PC-9 (cell line): ENCODE results near the gene KRT77. TPM values are rescaled to one million over a fixed set of nuclear protein-coding genes. Genes with fewer than 3 reads are reported as not detected.

ENCODE experiments used
- BruUV-seq: library from RNA; stranded (reverse); fragments of 400-500 nt; replicated peaks from 2 replicates; lab custom pipeline; 2021; lab: Mats Ljungman, UMichigan
- CTCF ChIA-PET: fragments of 300-600 bp; sonication (Branson Sonifier 250); formaldehyde crosslinking; loops from one replicate; lab custom pipeline; 2022; ENCODE audit warnings: antibody characterized with exemption; lab: Charles Lee
- POLR2A ChIA-PET: fragments of 300-600 bp; sonication (Branson Sonifier 250); formaldehyde crosslinking; loops from one replicate; lab custom pipeline; 2022; ENCODE audit warnings: antibody characterized with exemption; ENCODE audit not compliant: unreplicated experiment; lab: Charles Lee
- DNase-seq, 2 experiments: peaks; one replicate each; pipeline versions ENCODE4 v3.0.0 to v3.0.0-alpha.2; 2015 to 2022; ENCODE audit warnings: mixed read lengths in 1 of 2
- H2AFZ ChIP-seq: fragments of 200-600 bp; sonication (generic); 2 replicates; pipeline ENCODE4 v1.8.1; 2017; ENCODE audit warnings: antibody characterized with exemption
- H3F3A ChIP-seq: fragments of 200-600 bp; sonication (generic); 2 replicates; pipeline ENCODE4 v1.8.1; 2017; ENCODE audit warnings: antibody characterized with exemption, mild to moderate bottlenecking, low read depth; ENCODE audit not compliant: insufficient read depth
- H3K27ac ChIP-seq: fragments of 200-600 bp; sonication (generic); 2 replicates; pipeline ENCODE4 v1.6.1; 2016; ENCODE audit warnings: mixed run types
- H3K27me3 ChIP-seq: fragments of 200-600 bp; sonication (generic); 2 replicates; pipeline ENCODE4 v1.6.1; 2016; ENCODE audit warnings: low read depth, mixed run types; ENCODE audit not compliant: insufficient read depth
- H3K36me3 ChIP-seq: fragments of 200-600 bp; sonication (generic); 2 replicates; pipeline ENCODE4 v1.6.1; 2016; ENCODE audit warnings: low read depth, mixed run types
- H3K4me1 ChIP-seq: fragments of 200-600 bp; sonication (generic); replicated peaks from 2 replicates; pipeline ENCODE4 v1.6.1; 2016; ENCODE audit warnings: mixed run types; ENCODE audit not compliant: insufficient read depth
- H3K4me2 ChIP-seq: fragments of 200-600 bp; sonication (generic); 2 replicates; pipeline ENCODE4 v1.6.1; 2017; ENCODE audit warnings: mixed run types
- H3K4me3 ChIP-seq: fragments of 200-600 bp; sonication (generic); 2 replicates; pipeline ENCODE4 v1.6.1; 2016; ENCODE audit warnings: mixed run types
- H3K79me2 ChIP-seq: fragments of 200-600 bp; sonication (generic); 2 replicates; pipeline ENCODE4 v1.6.1; 2017; ENCODE audit warnings: low read depth, mixed run types
- H3K9me2 ChIP-seq: fragments of 200-600 bp; sonication (generic); 2 replicates; pipeline ENCODE4 v1.8.1; 2017; ENCODE audit warnings: mild to moderate bottlenecking; ENCODE audit not compliant: insufficient read depth
- H3K9me3 ChIP-seq: fragments of 200-600 bp; sonication (generic); 2 replicates; pipeline ENCODE4 v1.8.1; 2016; ENCODE audit warnings: low read depth; ENCODE audit not compliant: insufficient read depth
- H4K20me1 ChIP-seq: fragments of 200-600 bp; sonication (generic); 2 replicates; pipeline ENCODE4 v1.8.1; 2017; ENCODE audit not compliant: insufficient read depth
- EZH2 ChIP-seq: fragments of 200-600 bp; sonication (generic); IDR thresholded peaks from 2 replicates; pipeline ENCODE4 v1.8.0; 2017; ENCODE audit warnings: antibody characterized with exemption, low read depth
- intact Hi-C: fragments of 100-400 bp; cut with micrococcal nuclease; formaldehyde crosslinking; loops from one replicate; pipeline ENCODE4 v1.10.0; 2022; ENCODE audit not compliant: unreplicated experiment
- total RNA-seq: library from RNA; stranded (reverse); gene quantifications from 2 replicates; pipeline ENCODE4 v1.2.3, GENCODE V29; 2021
- TF ChIP-seq, protein P1 (sequence below): fragments of 200-600 bp; sonication (generic); conservative IDR thresholded peaks from 2 replicates; pipeline ENCODE4 v1.6.1; 2017; ENCODE audit warnings: mixed run types, antibody characterized with exemption, mild to moderate bottlenecking, moderate library complexity

The KRT77 gene
- total RNA-seq, 1 experiment from 2014 or later = not detected

DNA sequence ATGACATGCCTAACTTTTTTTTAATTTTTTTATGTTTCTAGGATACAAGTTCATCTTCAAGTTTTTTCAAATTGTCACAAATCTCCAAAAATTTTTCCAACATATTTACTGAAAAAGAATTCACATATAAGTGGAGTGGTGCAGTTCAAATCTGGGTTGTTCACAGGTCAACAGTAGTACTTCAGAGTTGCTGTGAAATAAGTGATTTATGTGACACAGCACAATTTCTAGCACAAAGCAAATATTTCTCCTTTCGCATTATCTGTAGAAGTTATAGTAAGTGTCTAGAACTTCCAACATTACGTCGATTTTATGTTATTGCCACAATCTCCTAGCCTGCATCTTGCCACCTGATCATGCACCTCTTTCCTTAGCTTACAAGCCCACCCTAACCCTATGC lies 41.7 kb downstream of the KRT77 start:
- Histone ChIP-seq H3K36me3 (no peaks in the 10 kb centered on the region), H3K4me3 (no peak overlapping the region), H3K79me2 (no peaks in the 10 kb centered on the region), H3K9me3 (no peaks in the 10 kb centered on the region), H3K27me3 (no peaks in the 10 kb centered on the region), H3F3A (no peaks in the 10 kb centered on the region), H3K27ac (no peak overlapping the region), H4K20me1 (no peaks in the 10 kb centered on the region), H3K4me2 (no peak overlapping the region), H2AFZ (no peak overlapping the region), H3K9me2 (no peaks in the 10 kb centered on the region), H3K4me1 (no peaks in the 10 kb centered on the region)
- DNase-seq = no peak
- intact Hi-C loops = no loop called here
- ChIA-PET POLR2A (no interaction called here), CTCF (no interaction called here)
- BruUV-seq = no TSS peak
- TF ChIP-seq EZH2 = no peak
- TF ChIP-seq, protein P1, sequence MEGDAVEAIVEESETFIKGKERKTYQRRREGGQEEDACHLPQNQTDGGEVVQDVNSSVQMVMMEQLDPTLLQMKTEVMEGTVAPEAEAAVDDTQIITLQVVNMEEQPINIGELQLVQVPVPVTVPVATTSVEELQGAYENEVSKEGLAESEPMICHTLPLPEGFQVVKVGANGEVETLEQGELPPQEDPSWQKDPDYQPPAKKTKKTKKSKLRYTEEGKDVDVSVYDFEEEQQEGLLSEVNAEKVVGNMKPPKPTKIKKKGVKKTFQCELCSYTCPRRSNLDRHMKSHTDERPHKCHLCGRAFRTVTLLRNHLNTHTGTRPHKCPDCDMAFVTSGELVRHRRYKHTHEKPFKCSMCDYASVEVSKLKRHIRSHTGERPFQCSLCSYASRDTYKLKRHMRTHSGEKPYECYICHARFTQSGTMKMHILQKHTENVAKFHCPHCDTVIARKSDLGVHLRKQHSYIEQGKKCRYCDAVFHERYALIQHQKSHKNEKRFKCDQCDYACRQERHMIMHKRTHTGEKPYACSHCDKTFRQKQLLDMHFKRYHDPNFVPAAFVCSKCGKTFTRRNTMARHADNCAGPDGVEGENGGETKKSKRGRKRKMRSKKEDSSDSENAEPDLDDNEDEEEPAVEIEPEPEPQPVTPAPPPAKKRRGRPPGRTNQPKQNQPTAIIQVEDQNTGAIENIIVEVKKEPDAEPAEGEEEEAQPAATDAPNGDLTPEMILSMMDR = no peak

DNA sequence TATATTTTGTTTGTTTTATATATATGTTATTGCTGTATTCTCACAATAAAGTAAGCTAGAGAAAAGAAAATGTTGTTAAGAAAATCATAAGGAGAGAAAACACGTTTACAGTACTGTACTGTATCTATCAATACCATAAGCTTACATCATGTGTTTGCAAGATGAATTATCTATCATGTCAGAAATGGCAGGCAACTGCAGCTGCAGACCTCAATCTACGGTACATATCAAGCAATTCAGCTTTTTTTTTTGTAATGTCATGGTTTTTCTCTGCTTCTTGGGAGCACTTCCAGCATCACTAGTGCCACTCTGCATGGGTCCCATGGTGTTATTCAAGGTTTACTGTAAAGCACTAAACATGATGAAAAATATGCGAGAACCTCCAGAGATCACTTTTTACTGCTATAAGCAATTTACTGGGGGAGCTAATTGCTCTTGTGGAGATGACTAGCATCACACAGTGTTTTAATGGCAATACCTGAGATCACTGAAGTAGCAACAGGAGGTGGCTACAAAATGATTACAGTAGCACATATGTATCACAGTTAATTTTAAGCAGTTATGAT lies 42.3 kb downstream of the KRT77 start:
- H3K4me2 ChIP-seq = no peak overlapping the region
- POLR2A ChIA-PET = interaction anchor here (0.7 kb wide), 1 partner anchor 137 kb away, joined by 8 read pairs; no protein-coding TSS in a partner anchor
- no peak overlapping the region for H2AFZ ChIP-seq
- no peaks in the 10 kb centered on the region for H3K79me2 ChIP-seq
- H3K27ac ChIP-seq = no peak overlapping the region
- H3F3A ChIP-seq = peaks cover 4% of the 10 kb centered on the region; the same call in 1 of the 2 replicates
- H4K20me1 ChIP-seq = no peaks in the 10 kb centered on the region
- H3K27me3 ChIP-seq = no peaks in the 10 kb centered on the region
- CTCF ChIA-PET = no interaction called here
- peaks cover 5% of the 10 kb centered on the region for H3K4me1 ChIP-seq
- no peaks in the 10 kb centered on the region for H3K9me3 ChIP-seq
- H3K4me3 ChIP-seq = no peak overlapping the region
- H3K36me3 ChIP-seq = no peaks in the 10 kb centered on the region
- no peaks in the 10 kb centered on the region for H3K9me2 ChIP-seq
- no peak for TF ChIP-seq EZH2
- TF ChIP-seq, protein P1 = no peak
- intact Hi-C loops = no loop called here
- no TSS peak for BruUV-seq
- no peak for DNase-seq

DNA sequence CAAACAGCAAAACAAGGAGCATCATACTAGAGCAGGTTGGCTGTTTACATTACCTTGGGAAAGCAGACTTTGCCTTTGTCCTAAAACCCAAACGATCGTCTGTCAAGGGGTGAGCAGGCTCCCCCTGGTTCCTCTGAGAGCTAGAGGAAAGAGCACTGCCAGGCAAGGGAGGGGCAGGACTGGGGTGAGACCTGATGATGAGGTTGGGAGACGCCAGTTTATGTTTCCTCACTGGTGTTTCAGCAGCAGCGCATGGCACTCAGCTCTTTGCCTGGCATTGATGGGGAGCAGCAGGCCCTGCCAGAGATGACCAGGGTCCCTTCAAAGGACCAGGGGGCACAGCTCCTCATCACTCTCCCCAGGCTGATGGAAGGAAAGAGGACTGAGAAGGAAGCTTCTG lies 43.4 kb downstream of the KRT77 start:
- ChIA-PET CTCF (no interaction called here), POLR2A (no interaction called here)
- Histone ChIP-seq H3K4me2 (no peak overlapping the region), H4K20me1 (no peaks in the 10 kb centered on the region), H3K27me3 (no peaks in the 10 kb centered on the region), H3K4me3 (no peak overlapping the region), H3K79me2 (no peaks in the 10 kb centered on the region), H3K9me2 (no peaks in the 10 kb centered on the region), H3K27ac (no peak overlapping the region), H3K4me1 (peaks cover 15% of the 10 kb centered on the region), H3F3A (peaks cover 14% of the 10 kb centered on the region; the same call in 1 of the 2 replicates), H3K36me3 (no peaks in the 10 kb centered on the region), H2AFZ (no peak overlapping the region), H3K9me3 (no peaks in the 10 kb centered on the region)
- no TSS peak for BruUV-seq
- TF ChIP-seq, protein P1 = no peak
- no peak for TF ChIP-seq EZH2
- no peak for DNase-seq
- intact Hi-C loops = no loop called here
